NCI-H2196 treated with DMSO at 0.1 percent for 48 hours (cell line): ENCODE measurements around the gene CCER1.

Experiments
- DNase-seq: peaks from one replicate; lab custom pipeline; 2025; ENCODE audit not compliant: unreplicated experiment; lab: John Stamatoyannopoulos, UW

The CCER1 gene

DNA sequence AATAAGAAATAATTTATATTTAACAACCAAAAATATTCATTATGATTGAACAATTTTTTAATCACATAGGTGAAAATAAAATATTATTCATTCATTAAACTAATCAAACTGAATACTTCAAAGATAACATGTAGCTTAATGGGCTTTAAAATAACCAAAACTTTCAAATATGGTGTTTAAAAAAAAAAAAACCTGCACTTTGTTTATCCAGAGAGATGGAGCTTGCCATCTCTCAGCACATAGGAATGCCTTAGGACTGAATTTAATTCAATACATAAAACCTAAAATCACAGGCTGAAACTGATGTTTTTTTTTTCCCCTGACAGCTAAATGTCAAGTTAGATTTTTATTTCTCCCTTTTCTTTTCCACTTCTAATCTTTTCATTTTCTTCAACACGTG, 14.4 kb upstream of the CCER1 start:
- no peak for DNase-seq

DNA sequence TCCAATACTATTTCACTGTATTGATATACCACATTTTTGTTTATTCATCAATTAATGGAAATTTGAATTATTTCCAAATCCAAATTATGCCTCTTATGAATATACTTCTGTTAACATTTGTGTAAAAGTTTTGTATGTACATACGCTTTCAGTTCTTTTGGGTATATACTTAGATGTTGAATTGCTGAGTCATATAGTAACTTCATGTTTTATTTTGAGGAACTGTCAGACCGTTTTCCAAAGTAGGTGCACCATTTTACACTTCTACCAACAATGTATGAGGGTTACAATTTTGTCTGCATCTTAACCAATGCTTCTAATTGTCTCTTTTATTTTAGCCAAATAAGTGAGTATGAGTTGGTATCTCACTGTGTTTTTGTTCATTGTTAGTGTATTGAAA, 10.2 kb upstream of the CCER1 start:
- DNase-seq, result no peak

DNA sequence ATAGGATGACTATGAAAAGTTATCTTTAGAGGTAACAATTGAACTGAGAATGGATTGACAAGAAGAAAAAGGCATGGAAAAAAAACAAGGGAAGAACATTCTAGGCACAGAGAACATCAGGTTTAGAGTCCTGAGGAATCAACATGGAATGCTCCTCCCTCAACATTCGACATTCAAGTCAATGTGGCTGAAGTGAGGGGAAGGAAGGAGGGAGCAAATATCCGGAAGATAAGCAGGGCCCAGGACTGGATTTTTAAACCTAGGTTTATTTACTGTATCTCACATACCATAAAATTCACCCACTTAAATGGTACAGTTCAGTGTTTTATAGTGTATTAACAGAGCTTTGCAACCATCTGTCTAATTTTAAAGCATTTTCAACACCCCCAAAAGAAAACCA, 9.6 kb upstream of the CCER1 start:
- no peak for DNase-seq

GRCh38 chr12:90963946-90964345, 9.0 kb upstream of the CCER1 start:
- no peak for DNase-seq

- DNase-seq, result no peak
Observed at GRCh38 chr12:90961154-90961553, 6.2 kb upstream of the CCER1 start.

DNA sequence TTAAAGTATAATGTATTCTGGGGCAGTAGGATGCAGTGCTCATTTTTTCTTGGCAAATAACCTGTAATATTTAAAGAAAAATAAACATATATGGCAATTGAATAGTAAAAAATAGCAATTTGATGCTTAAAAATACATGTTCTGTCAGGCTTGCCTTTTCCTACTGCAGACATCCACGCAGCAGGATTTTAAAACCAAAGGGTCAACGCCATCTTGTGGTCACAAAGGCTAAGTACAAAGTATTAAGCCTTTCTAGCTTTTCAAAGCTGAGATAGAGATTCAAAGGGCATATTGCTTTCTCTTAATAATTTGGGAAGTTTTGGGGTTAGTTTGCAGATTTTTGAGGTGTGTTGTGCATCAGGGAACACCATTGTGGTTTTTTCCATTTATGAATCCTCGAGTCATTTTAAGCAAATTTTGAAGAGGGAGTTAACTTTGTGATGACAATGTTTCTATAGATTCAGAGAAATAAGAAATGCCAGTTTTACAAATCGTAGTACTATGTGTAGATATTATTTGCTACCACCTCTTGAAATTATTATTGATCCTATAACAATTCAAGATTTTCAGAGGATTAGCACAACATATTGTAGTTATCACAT, 4.7 kb upstream of the CCER1 start:
- DNase-seq, result peak; percentile 40

DNA sequence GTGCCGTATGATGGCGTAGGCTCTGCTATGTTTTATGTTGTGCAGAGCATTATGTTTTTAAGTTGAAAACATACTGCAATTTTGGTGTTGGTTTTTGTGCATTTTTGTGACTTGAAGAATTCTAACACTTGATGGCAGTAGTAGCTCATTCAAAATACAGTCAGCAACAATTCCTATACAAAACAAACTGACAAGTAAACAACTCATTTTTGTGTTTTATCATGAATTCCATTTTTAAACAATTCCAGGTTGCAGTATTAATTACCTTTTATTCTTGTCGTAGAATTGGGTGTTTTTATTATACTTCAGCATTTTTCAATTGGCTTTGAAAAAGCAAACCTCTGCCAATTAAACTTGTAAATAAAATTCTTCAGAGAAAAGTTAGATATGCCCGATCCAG, 4.1 kb upstream of the CCER1 start:
- no peak for DNase-seq

DNA sequence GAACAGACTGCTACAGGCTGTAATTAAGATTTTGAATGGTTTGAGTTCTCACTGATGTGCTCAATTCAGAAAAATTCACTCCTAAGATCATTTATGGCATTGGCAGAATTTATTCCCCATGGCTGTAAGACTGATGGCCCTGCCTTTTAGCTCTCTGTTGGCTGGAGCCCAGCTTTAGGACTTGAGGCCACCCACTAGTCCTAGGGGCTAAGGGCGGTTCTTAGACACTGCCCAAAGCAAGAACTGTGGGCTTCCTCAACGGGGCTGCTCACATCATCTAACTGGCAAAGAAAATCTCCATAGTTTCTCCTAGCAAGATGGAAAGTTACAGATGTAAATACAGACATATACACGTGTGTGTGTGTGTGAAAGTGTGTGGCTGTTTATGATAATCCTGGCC, 3.4 kb upstream of the CCER1 start:
- no peak for DNase-seq

DNA sequence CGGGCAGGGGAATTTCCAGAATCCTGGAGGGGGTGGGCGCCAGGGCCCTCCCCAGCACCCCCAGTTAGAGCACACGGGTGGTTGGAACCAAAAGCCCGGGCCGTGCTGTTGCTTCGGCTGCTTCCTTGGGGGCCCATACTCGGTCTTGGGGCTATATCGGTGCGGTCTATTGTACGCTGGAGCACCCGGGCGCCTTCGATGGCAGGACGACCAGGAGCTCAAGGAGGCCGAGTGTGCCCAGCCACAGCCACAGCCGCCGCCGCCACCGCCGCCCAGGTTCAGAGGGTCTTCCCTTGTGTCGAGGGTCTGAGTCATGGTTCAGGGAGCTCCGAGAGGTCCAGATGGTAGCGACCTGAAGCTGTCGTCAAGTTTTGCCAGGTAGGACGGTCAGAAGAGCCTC, 548 bp downstream of the CCER1 start:
- DNase-seq, result no peak

GRCh38 chr12:90953956-90954421, 987 bp downstream of the CCER1 start:
- DNase-seq, result no peak

DNA sequence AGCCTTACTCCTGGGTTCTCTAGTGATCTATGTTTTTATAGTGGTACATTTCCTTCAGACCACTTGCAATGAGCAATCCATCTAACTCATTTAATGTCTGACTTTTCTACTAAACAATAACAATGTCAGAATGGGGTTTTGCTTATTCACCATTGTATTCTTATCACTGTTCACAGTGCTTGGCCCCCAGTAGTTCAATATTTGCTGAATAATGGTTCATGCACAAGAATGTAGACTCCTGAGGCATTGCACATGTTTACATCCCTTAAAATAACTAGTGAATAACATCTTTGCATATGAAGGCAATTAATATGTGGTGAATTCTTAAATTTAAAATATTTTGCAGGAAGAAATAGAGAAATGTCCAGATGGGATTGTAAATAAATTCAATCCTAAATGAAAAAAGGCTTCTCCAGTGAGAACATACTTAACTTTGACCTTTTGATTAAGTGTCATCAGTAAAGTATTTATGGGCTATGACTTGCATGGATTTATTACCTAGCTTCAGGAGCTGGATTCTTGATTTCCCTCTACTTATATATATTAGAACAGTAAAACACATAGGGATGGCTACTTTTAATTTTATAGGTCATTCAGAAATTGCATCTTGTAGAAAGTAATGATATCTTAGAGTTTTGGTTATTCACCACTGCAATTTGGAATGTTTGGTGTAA, 3.4 kb downstream of the CCER1 start:
- DNase-seq, result no peak

GRCh38 chr12:90947869-90948268, 7.1 kb downstream of the CCER1 start:
- no peak for DNase-seq

DNA sequence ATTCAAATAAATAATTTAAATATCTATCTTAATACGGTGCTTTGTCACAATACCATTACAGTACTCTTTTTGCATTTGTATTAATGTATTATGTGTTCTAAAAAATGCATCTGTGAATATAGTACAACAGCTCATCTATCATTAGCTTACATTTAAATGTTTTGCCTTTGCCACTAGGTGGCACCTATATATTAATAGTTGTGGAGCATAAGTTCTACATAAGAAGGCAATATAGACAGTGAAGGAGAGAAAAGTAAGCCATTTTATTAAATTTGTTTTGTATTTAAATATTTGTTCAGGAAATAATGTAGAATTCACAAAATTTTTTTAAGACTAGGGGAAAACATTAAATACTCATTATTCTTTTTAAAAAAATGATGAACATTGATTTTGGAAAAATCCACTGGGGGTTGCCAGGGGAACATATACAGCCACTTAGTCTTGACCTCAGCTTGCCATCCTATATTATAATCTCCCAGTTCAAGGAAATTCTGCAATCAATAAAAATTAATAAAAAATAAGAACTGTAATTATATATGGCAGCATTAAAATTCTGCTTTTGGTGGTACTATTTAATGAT, 9.8 kb downstream of the CCER1 start:
- DNase-seq, result no peak

DNA sequence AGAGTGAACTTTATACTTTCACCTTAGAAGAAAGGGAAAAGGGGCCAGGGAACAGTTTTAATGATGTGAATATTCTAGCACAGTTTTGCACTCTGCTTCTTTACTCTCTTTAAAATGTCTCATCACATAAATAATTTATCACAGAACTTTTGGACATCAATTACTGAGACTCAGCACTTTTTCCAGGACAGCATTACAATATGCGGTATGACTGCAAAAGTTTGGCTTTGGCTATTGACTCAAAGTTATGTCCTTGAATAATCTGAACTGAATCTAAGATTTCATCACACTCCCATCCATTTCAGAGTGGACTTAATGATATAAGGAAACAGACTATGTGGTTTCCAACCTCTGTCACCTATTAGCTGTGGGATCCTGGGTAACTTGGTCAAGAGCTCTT, 11.7 kb downstream of the CCER1 start:
- DNase-seq, result no peak

DNA sequence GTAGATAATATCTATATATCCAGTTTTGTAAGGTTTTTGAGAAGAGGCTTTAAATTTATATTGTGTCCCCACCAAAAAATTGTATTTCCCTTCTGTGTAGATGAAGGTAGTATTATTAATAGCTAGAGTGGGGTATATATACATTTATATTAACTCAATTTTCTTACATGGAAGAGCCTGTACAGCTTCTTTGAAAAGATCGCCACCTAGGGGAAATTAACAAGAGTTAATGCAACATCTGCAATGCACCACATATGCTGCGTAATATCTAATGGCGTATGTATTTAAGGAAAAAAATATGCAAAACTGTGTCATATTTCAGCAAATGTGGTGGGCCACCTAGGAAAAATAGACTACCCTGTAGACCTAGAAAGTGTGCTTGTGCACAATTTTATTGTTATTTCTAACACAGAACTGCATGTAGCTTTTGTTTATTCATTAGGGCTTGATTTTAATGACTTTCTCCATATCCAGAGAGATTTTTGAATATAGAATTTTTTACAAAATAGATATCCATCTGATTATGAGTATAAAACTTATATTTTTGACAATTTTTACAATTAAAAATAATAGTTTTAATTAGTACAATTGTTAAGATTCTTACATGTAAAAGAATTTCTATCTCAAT, 14.0 kb downstream of the CCER1 start:
- DNase-seq, result peak; percentile 21

- DNase-seq, result no peak
Observed at GRCh38 chr12:90939382-90939781, 15.6 kb downstream of the CCER1 start.

- no peak for DNase-seq
Observed at GRCh38 chr12:90938451-90938850, 16.5 kb downstream of the CCER1 start.

DNA sequence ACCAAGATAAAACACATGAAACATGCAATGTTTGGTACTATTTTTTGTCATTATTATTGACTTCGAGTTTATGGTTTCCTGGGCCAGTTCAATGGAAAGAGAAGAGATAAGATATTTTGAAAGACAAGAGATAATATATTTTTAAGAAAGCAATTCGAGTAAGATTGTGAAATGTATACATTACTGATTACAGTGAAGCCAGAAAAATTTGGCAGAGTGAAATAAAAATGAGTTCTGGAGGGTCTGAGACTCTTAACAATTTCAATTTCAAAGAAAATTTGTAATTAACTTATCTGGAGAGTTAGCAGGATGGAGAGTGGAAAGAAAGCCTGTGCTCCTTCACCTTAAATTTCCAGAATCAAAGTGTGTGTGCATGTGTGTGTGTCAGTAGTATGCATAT, 17.3 kb downstream of the CCER1 start:
- DNase-seq, result no peak

- DNase-seq, result no peak
Observed at GRCh38 chr12:90936230-90937005, 18.6 kb downstream of the CCER1 start.

DNA sequence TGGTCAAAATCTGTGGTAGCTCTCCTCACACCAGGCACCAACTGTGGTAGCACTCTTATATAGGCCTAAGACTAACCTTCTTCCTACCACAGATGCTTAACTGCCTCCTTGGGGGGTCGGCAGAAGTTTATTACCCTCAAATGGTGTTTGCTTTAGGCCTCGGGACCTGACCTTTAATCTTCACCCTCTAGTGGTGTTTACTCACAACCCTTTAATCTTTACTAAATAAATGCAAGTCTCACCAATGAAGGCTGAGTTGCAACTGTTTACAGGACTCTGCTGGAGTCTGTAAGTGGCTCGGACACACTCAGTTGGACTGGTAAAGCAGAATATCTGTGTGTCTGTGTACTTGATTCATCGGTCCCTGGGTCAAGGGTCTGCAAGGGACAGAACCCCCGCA, 29.4 kb downstream of the CCER1 start:
- no peak for DNase-seq

DNA sequence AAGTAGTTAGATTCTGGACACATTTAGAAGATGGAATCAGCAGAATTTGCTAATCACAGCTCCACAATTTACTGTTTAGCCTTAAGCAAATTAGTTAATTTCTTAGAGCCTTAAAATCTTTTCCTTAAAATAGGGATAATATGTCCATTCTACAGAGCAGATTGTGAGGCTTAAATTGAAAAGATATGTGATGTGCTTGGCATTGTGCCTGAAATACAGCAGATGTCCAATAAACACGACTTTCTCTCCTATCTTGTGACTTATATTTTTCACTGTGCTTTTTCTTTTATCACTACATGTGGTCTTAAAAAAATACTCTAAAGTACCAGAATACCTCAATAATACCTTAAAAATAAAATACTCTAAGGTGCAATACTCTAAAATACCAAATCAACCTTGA, 30.6 kb downstream of the CCER1 start:
- no peak for DNase-seq
